Mucosa of descending colon (tissue), 3 donors: Measurements from ENCODE around the gene IRF6. TPM values are rescaled to one million over a fixed set of nuclear protein-coding genes. Genes with fewer than 3 reads are reported as not detected.

ENCODE experiments used
- ATAC-seq: fragments of 200-7000 bp; cut with Tn5 transposase; one replicate; pipeline ENCODE4 v1.9.1; 2020; ENCODE audit warnings: mild to moderate bottlenecking, moderate library complexity
- DNase-seq, 3 donors: peaks; one replicate each; pipeline ENCODE4 v3.0.0-alpha.2; 2020
- H3K36me3 ChIP-seq: fragments of 200-600 bp; one replicate; pipeline ENCODE4 v1.8.0; 2021; ENCODE audit warnings: low read depth, mild to moderate bottlenecking
- H3K4me1 ChIP-seq: fragments of 200-600 bp; one replicate; pipeline ENCODE4 v1.8.0; 2021; ENCODE audit warnings: low read depth, mild to moderate bottlenecking
- H3K4me3 ChIP-seq: fragments of 200-600 bp; one replicate; pipeline ENCODE4 v1.8.0; 2021; ENCODE audit warnings: mild to moderate bottlenecking
- H3K9me3 ChIP-seq: fragments of 200-600 bp; one replicate; pipeline ENCODE4 v1.8.0; 2021; ENCODE audit warnings: mild to moderate bottlenecking
- intact Hi-C, 2 donors: fragments of 100-400 bp; cut with DNase I in 1 of 2; cut with micrococcal nuclease in 1 of 2; formaldehyde crosslinking; loops; one replicate each; pipeline versions ENCODE4 v1.11.0 to v1.11.1; 2022; cut with DNase I, micrococcal nuclease
- total RNA-seq, 3 donors: library from RNA; stranded (reverse); fragmentation: NEBNext Ultra II Directional in 2 of 3; extraction: Animal tissue kit (Norgen Biotek cat#: 25700) in 2 of 3; gene quantifications; one replicate each; pipeline versions ENCODE4 v1.2.1 to v1.2.4, GENCODE V29; 2021 to 2023
- TF ChIP-seq, protein P1 (sequence below): fragments of 200-600 bp; IDR thresholded peaks from one replicate; pipeline ENCODE4 v1.8.0; 2022; ENCODE audit warnings: antibody characterized with exemption, mild to moderate bottlenecking
- donor health status: DM: no; HTN: no; CAD: no; lungs with moderate emphysema.
- donor health status: DM: no; HTN: no; CAD: no.
- donor health status: DM: no; HTN: yes; CAD: no.

The IRF6 gene
- total RNA-seq, 3 donors from 2014 or later, result 42.9 to 115 (median 96.9) TPM

DNA sequence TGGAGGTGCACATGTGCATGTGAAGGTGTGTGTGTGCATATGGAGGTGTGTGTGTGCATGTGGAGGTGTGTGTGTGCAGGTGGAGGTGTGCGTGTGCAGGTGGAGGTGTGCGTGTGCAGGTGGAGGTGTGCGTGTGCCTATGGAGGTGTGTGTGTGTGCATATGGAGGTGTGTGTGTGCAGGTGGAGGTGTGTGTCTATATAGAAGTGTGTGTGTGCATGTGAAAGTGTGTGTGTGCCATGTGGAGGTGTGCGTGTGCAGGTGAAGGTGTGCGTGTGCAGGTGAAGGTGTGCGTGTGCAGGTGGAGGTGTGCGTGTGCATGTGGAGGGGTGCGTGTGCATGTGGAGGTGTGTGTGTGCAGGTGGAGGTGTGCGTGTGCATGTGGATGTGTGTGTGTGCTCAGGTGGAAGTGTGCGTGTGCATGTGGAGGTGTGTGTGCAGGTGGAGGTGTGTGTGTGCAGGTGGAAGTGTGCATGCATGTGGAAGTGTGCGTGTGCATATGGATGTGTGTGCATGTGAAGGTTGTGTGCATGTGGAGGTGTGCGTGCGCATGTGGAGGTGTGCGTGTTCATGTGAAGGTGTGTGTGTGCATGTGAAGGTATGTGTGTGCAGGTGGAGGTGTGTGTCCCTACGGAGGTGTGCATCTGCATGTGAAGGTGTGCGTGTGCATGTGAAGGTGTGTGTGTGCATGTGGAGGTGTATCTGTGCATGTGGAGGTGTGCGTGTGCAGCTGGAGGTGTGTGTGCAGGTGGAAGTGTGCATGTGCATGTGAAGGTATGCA is 35.1 kb downstream of the IRF6 start:
- H3K36me3 ChIP-seq, result no peaks in the 10 kb centered on the region
- no peaks in the 10 kb centered on the region for H3K4me1 ChIP-seq
- TF ChIP-seq, protein P1, sequence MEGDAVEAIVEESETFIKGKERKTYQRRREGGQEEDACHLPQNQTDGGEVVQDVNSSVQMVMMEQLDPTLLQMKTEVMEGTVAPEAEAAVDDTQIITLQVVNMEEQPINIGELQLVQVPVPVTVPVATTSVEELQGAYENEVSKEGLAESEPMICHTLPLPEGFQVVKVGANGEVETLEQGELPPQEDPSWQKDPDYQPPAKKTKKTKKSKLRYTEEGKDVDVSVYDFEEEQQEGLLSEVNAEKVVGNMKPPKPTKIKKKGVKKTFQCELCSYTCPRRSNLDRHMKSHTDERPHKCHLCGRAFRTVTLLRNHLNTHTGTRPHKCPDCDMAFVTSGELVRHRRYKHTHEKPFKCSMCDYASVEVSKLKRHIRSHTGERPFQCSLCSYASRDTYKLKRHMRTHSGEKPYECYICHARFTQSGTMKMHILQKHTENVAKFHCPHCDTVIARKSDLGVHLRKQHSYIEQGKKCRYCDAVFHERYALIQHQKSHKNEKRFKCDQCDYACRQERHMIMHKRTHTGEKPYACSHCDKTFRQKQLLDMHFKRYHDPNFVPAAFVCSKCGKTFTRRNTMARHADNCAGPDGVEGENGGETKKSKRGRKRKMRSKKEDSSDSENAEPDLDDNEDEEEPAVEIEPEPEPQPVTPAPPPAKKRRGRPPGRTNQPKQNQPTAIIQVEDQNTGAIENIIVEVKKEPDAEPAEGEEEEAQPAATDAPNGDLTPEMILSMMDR, result no peak
- H3K9me3 ChIP-seq, result no peaks in the 10 kb centered on the region
- intact Hi-C loops, result no loop called here
- no peak overlapping the region for H3K4me3 ChIP-seq
- no peak for DNase-seq
- ATAC-seq, result no peak

DNA sequence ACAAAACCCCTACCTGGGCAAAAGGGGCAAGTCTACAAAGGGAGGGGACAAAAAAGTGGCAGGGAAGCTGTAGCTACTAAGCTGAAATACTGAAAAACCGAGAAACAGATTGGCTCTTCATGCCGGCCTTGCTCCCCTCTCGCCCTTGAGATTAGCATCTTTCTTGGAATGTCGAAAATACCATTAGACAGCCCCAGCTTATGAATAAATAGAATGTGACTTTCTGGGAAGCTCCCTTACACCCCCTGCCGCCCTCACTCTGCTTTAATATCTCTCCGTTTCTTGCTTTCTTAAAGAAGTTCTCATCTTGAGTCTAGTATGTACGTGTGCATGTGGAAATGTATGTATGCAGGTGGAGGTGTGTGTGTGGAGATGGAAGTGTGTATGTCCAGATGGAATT is 36.0 kb downstream of the IRF6 start:
- intact Hi-C loops, result no loop called here
- Histone ChIP-seq H3K4me3 (no peak overlapping the region), H3K4me1 (no peaks in the 10 kb centered on the region), H3K9me3 (no peaks in the 10 kb centered on the region), H3K36me3 (no peaks in the 10 kb centered on the region)
- DNase-seq, result no peak
- no peak for ATAC-seq
- TF ChIP-seq, protein P1, result no peak

DNA sequence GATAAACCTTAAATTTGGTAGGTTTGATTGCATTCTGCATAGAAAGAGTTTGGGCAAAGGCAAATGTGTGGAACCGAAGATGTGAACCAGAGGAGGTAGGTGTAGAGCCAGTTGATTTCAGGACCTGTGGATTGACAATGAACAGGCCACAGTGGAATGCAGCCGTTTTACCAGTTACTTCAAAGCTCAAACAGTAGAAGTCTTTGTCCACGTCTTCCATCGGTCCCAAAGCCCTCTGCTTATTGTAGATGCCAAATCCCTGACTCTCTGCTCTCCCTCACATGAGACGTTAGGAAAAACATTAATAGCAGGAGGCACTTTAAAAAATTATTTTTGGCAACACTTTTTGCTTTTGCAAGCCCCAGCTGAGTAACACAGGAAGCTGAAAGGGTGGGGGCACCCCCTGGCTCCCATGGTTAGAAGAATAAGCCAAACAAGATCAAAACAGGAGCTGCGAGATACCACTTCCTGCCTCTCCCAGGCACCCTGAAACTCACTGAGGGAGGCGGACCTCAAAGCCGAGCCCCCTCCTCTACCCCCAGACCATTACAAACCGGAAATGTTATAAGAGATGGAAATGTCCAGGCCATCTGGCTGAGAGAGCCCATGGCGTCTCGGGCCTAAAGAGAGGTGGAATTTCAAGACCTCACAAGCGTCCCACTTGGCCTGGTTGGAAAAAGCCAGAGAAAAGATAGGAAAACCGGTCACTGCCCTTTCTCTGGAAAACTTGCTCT is 36.6 kb downstream of the IRF6 start:
- no peaks in the 10 kb centered on the region for H3K9me3 ChIP-seq
- intact Hi-C loops, result no loop called here
- DNase-seq (peak; percentile 51 to 84 (median 64)), ATAC-seq (peak; percentile 80)
- no peaks in the 10 kb centered on the region for H3K36me3 ChIP-seq
- no peak overlapping the region for H3K4me3 ChIP-seq
- TF ChIP-seq, protein P1, result no peak
- H3K4me1 ChIP-seq, result no peaks in the 10 kb centered on the region

DNA sequence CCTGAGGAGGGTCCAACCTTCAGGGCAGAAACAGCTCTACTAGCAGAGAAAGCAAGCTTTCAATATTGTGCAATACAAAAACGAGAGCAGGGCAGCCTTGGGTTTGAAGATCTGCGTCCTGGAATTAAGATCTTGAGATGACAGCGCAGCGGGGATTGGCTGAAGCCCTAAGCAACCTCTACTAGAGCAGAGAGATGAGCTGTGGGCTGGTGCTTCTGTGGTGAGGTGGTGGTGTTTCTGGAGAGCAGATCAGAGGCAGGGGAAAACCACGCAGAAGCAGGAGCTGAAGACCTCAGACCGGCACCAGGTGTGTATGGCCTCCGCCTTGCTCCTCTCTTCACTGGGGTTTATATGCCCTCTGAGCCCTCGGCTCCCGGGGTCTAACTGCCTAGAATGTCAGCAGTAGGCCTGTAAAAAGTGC is 37.6 kb downstream of the IRF6 start:
- DNase-seq, result peak; percentile 55 to 77 (median 67)
- ATAC-seq, result peak; percentile 81
- TF ChIP-seq, protein P1, result no peak
- Histone ChIP-seq H3K4me1 (no peaks in the 10 kb centered on the region), H3K9me3 (no peaks in the 10 kb centered on the region), H3K36me3 (no peaks in the 10 kb centered on the region), H3K4me3 (no peak overlapping the region)
- intact Hi-C loops, result no loop called here

DNA sequence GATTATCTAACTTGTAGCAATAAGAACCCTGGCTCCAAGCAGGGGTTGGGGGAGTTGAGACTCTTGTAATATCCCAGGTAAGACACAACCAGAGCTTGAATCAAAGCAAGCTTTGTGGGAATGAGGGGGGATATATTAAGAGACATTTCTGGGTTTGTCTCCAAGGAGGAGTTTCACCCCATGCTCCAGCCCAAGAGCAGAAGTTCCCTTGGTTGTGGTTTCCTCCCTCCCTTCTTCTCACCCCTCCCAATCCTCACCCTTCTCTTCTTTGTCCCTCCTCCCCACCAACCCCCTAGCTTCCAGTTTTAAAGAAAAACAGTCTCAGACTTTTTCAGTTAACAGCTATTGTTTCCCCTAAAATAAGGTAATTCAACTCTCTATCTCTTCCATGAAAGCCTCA is 38.2 kb downstream of the IRF6 start:
- intact Hi-C loops, result no loop called here
- ATAC-seq, result no peak

More for the DNA sequence above, 38.2 kb downstream of the IRF6 start:
- Histone ChIP-seq H3K4me3 (no peak overlapping the region), H3K4me1 (no peaks in the 10 kb centered on the region), H3K36me3 (no peaks in the 10 kb centered on the region), H3K9me3 (no peaks in the 10 kb centered on the region)
- TF ChIP-seq, protein P1, result no peak
- DNase-seq, result no peak
